GM23338 (cell line): ENCODE results near the gene CUBN. TPM values are rescaled to one million over a fixed set of nuclear protein-coding genes. Genes with fewer than 3 reads are reported as not detected.

Experiments
- ATAC-seq: fragments of 200-7000 bp; cut with Tn5 transposase; 3 replicates; pipeline ENCODE4 v1.9.1; 2020
- DNase-seq: peaks from one replicate; pipeline ENCODE4 v3.0.0-alpha.2; 2015; ENCODE audit warnings: low spot score
- H2AFZ ChIP-seq: fragments of 200-600 bp; sonication (generic); 2 replicates; pipeline ENCODE4 v1.8.0; 2016; ENCODE audit warnings: antibody characterized with exemption, mild to moderate bottlenecking, moderate library complexity
- H3F3A ChIP-seq: fragments of 200-600 bp; sonication (generic); replicated peaks from 2 replicates; pipeline ENCODE4 v1.8.0; 2017; ENCODE audit warnings: antibody characterized with exemption, mixed run types, low read depth
- H3K27ac ChIP-seq: fragments of 200-600 bp; sonication (generic); 2 replicates; pipeline ENCODE4 v1.6.1; 2016; ENCODE audit warnings: low read depth
- H3K27me3 ChIP-seq: fragments of 200-600 bp; sonication (generic); 2 replicates; pipeline ENCODE4 v1.8.0; 2016; ENCODE audit warnings: mild to moderate bottlenecking, mixed run types, moderate library complexity; ENCODE audit not compliant: insufficient read depth
- H3K36me3 ChIP-seq: fragments of 200-600 bp; sonication (generic); 2 replicates; pipeline ENCODE4 v1.8.0; 2016; ENCODE audit warnings: mild to moderate bottlenecking; ENCODE audit not compliant: insufficient read depth
- H3K4me1 ChIP-seq: fragments of 200-600 bp; sonication (generic); 2 replicates; pipeline ENCODE4 v1.8.0; 2016; ENCODE audit warnings: mild to moderate bottlenecking, moderate library complexity; ENCODE audit not compliant: insufficient read depth
- H3K4me2 ChIP-seq: fragments of 200-600 bp; sonication (generic); 2 replicates; pipeline ENCODE4 v1.7.1; 2017; ENCODE audit warnings: mixed run types
- H3K4me3 ChIP-seq: fragments of 200-600 bp; sonication (generic); 2 replicates; pipeline ENCODE4 v1.6.1; 2016; ENCODE audit warnings: mixed run types
- H3K79me2 ChIP-seq: fragments of 200-600 bp; sonication (generic); replicated peaks from 2 replicates; pipeline ENCODE4 v1.8.0; 2017; ENCODE audit warnings: mild to moderate bottlenecking; ENCODE audit not compliant: insufficient read depth
- H3K9me2 ChIP-seq: fragments of 200-600 bp; sonication (generic); 2 replicates; pipeline ENCODE4 v1.8.0; 2017; ENCODE audit not compliant: insufficient read depth
- H4K20me1 ChIP-seq: fragments of 200-600 bp; sonication (generic); replicated peaks from 2 replicates; pipeline ENCODE4 v1.8.0; 2017; ENCODE audit warnings: mild to moderate bottlenecking; ENCODE audit not compliant: insufficient read depth
- H3K27ac Mint-ChIP-seq: 2 replicates; pipeline ENCODE4 v1.8.0; 2020; ENCODE audit warnings: inconsistent platforms, mild to moderate bottlenecking, moderate library complexity, mixed read lengths
- H3K27me3 Mint-ChIP-seq: 3 replicates; pipeline ENCODE4 v1.8.0; 2022; ENCODE audit warnings: low read depth, mild to moderate bottlenecking, moderate library complexity, mixed read lengths, inconsistent platforms; ENCODE audit not compliant: insufficient read depth, poor library complexity
- H3K36me3 Mint-ChIP-seq: 3 replicates; pipeline ENCODE4 v1.8.0; 2021; ENCODE audit warnings: low read depth, mild to moderate bottlenecking, inconsistent platforms, moderate library complexity, mixed read lengths
- H3K4me1 Mint-ChIP-seq: 3 replicates; pipeline ENCODE4 v1.8.0; 2020; ENCODE audit warnings: mild to moderate bottlenecking, inconsistent platforms, mixed read lengths
- H3K4me3 Mint-ChIP-seq: 3 replicates; pipeline ENCODE4 v1.8.0; 2021; ENCODE audit warnings: moderate library complexity, mild to moderate bottlenecking, inconsistent platforms, mixed read lengths
- H3K9me3 Mint-ChIP-seq: 3 replicates; pipeline ENCODE4 v1.8.0; 2020; ENCODE audit warnings: moderate library complexity, mild to moderate bottlenecking, inconsistent platforms, mixed read lengths
- JUNB ChIP-seq: IDR thresholded peaks from one replicate; pipeline ENCODE4 v1.6.1; 2016; ENCODE audit warnings: antibody characterized with exemption; ENCODE audit not compliant: unreplicated experiment
- NANOG ChIP-seq: IDR thresholded peaks from 2 replicates; pipeline ENCODE4 v1.6.1; 2016; ENCODE audit warnings: antibody characterized with exemption, borderline replicate concordance
- STAT1 ChIP-seq: IDR thresholded peaks from one replicate; pipeline ENCODE4 v1.6.1; 2016; ENCODE audit warnings: antibody characterized with exemption; ENCODE audit not compliant: unreplicated experiment
- ZNF114 ChIP-seq: fragments of 250-450 bp; sonication (Bioruptor Pico); IDR thresholded peaks from 2 replicates; pipeline ENCODE4 v1.5.0; 2020; ENCODE audit warnings: mild to moderate bottlenecking, moderate library complexity
- ZNF331 ChIP-seq: fragments of 250-450 bp; sonication (Bioruptor Pico); IDR thresholded peaks from 2 replicates; pipeline ENCODE4 v1.5.0; 2020; ENCODE audit warnings: low read depth, mild to moderate bottlenecking, moderate library complexity
- polyA plus RNA-seq: library from polyadenylated mRNA; unstranded; fragments of >200 nt; fragmentation: Nextera tagmentation; extraction: Ambion mirVana; gene quantifications from 2 replicates; pipeline ENCODE4 v1.2.1, GENCODE V29; 2016
- total RNA-seq: library from RNA; depleted of rRNA; stranded (reverse); fragments of >200 nt; shearing (Covaris generic); gene quantifications from 2 replicates; pipeline ENCODE4 v1.2.3, GENCODE V29; 2014
- TF ChIP-seq, protein P1 (sequence below): fragments of 250-450 bp; sonication (Bioruptor Pico); IDR thresholded peaks from 2 replicates; pipeline ENCODE4 v1.5.0; 2020; ENCODE audit warnings: mild to moderate bottlenecking, moderate library complexity
- TF ChIP-seq, protein P2 (sequence below): IDR thresholded peaks from one replicate; pipeline ENCODE4 v1.6.1; 2018; ENCODE audit warnings: antibody characterized with exemption; ENCODE audit not compliant: unreplicated experiment
- TF ChIP-seq, protein P3 (sequence below), 2 experiments: fragments of 200-600 bp in 1 of 2; sonication (generic) in 1 of 2; conservative IDR thresholded peaks; 2 replicates each; pipeline versions ENCODE4 v1.5.1 to v1.6.1; 2016 to 2017; ENCODE audit warnings: antibody characterized with exemption in 2 of 2, low read depth in 2 of 2, mild to moderate bottlenecking in 2 of 2, moderate library complexity in 1 of 2

CUBN gene
- total and polyA plus RNA-seq, 2 experiments from 2014 or later: 0.06 to 1.8 TPM

DNA sequence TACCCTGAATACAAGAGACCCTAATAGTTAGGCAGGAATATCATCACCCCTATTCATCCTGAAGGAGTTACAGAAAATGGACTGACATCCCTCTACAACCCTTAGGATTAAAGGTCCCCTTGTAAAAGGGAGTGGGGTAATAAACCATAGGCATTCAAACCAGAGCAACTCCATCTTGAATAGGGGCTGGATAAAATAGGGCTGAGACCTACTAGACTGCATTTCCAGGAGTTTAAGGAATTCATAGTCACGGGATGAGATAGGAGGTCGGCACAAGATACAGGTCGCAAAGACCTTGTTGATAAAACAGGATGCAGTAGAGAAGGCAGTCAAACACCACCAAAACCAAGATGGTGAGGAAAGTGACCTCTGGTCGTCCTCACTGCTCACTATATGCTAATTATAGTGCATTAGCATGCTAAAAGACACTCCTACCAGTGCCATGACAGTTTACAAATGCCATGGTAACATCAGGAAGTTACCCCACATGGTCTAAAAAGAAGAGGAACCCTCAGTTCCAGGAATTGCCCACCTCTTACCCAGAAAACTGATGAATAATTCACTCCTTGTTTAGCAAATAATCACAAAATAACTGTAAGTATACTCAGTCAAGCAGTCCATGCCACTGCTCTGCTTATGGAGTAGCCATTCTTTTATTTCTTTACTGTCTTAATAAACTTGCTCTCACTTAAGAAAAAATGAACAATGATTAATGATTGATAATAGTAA lies 37.2 kb downstream of the CUBN start (continued):
- TF ChIP-seq, protein P1, sequence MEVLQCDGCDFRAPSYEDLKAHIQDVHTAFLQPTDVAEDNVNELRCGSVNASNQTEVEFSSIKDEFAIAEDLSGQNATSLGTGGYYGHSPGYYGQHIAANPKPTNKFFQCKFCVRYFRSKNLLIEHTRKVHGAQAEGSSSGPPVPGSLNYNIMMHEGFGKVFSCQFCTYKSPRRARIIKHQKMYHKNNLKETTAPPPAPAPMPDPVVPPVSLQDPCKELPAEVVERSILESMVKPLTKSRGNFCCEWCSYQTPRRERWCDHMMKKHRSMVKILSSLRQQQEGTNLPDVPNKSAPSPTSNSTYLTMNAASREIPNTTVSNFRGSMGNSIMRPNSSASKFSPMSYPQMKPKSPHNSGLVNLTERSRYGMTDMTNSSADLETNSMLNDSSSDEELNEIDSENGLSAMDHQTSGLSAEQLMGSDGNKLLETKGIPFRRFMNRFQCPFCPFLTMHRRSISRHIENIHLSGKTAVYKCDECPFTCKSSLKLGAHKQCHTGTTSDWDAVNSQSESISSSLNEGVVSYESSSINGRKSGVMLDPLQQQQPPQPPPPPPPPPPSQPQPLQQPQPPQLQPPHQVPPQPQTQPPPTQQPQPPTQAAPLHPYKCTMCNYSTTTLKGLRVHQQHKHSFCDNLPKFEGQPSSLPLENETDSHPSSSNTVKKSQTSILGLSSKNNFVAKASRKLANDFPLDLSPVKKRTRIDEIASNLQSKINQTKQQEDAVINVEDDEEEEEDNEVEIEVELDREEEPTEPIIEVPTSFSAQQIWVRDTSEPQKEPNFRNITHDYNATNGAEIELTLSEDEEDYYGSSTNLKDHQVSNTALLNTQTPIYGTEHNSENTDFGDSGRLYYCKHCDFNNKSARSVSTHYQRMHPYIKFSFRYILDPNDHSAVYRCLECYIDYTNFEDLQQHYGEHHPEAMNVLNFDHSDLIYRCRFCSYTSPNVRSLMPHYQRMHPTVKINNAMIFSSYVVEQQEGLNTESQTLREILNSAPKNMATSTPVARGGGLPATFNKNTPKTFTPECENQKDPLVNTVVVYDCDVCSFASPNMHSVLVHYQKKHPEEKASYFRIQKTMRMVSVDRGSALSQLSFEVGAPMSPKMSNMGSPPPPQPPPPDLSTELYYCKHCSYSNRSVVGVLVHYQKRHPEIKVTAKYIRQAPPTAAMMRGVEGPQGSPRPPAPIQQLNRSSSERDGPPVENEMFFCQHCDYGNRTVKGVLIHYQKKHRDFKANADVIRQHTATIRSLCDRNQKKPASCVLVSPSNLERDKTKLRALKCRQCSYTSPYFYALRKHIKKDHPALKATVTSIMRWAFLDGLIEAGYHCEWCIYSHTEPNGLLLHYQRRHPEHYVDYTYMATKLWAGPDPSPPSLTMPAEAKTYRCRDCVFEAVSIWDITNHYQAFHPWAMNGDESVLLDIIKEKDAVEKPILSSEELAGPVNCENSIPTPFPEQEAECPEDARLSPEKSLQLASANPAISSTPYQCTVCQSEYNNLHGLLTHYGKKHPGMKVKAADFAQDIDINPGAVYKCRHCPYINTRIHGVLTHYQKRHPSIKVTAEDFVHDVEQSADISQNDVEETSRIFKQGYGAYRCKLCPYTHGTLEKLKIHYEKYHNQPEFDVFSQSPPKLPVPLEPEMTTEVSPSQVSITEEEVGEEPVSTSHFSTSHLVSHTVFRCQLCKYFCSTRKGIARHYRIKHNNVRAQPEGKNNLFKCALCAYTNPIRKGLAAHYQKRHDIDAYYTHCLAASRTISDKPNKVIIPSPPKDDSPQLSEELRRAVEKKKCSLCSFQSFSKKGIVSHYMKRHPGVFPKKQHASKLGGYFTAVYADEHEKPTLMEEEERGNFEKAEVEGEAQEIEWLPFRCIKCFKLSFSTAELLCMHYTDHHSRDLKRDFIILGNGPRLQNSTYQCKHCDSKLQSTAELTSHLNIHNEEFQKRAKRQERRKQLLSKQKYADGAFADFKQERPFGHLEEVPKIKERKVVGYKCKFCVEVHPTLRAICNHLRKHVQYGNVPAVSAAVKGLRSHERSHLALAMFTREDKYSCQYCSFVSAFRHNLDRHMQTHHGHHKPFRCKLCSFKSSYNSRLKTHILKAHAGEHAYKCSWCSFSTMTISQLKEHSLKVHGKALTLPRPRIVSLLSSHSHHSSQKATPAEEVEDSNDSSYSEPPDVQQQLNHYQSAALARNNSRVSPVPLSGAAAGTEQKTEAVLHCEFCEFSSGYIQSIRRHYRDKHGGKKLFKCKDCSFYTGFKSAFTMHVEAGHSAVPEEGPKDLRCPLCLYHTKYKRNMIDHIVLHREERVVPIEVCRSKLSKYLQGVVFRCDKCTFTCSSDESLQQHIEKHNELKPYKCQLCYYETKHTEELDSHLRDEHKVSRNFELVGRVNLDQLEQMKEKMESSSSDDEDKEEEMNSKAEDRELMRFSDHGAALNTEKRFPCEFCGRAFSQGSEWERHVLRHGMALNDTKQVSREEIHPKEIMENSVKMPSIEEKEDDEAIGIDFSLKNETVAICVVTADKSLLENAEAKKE (CRISPR knock-in tag): no peak
- TF ChIP-seq ZNF331 (CRISPR knock-in tag): no peak
- no peak for TF ChIP-seq STAT1
- TF ChIP-seq NANOG: no peak
- TF ChIP-seq JUNB: no peak

DNA sequence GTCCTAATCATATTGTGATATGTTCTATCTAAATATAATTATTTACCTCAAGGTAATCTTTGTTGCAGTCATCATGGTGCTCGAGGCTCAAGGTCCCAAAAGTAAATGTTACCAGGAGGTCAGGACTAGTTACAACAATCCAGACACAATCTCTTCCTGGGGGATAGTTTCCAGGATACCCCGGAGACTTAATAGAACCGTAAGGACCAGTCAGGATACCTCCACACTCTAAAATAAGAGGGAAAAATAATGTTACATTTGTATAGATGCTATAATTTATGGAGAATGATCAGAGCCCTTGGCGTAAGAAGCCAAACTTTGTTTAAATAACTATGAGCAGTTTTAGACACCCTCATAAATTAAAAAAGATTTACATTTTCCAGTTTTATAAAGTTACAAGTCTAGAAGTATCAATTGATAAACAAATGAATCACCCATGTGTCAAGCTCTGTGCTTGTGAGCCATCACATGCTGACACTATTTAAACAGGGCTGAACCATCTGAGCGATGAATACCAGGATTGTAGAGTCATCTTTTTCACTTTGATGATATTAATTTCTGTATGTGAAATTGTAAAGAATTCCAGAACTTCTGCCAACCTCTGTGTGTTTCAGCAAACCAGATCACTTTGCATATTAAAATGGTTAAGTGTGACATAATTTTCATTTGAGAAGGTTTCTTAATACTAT lies 41.3 kb downstream of the CUBN start:
- Histone ChIP-seq H3K4me3 (no peak overlapping the region), H4K20me1 (no peaks in the 10 kb centered on the region), H3K27ac (no peak overlapping the region), H3K27me3 (no peaks in the 10 kb centered on the region), H3K9me2 (no peaks in the 10 kb centered on the region), H2AFZ (no peak overlapping the region), H3K36me3 (no peaks in the 10 kb centered on the region), H3K4me1 (no peaks in the 10 kb centered on the region), H3K4me2 (no peak overlapping the region), H3F3A (no peaks in the 10 kb centered on the region), H3K79me2 (no peaks in the 10 kb centered on the region)
- TF ChIP-seq, protein P2, sequence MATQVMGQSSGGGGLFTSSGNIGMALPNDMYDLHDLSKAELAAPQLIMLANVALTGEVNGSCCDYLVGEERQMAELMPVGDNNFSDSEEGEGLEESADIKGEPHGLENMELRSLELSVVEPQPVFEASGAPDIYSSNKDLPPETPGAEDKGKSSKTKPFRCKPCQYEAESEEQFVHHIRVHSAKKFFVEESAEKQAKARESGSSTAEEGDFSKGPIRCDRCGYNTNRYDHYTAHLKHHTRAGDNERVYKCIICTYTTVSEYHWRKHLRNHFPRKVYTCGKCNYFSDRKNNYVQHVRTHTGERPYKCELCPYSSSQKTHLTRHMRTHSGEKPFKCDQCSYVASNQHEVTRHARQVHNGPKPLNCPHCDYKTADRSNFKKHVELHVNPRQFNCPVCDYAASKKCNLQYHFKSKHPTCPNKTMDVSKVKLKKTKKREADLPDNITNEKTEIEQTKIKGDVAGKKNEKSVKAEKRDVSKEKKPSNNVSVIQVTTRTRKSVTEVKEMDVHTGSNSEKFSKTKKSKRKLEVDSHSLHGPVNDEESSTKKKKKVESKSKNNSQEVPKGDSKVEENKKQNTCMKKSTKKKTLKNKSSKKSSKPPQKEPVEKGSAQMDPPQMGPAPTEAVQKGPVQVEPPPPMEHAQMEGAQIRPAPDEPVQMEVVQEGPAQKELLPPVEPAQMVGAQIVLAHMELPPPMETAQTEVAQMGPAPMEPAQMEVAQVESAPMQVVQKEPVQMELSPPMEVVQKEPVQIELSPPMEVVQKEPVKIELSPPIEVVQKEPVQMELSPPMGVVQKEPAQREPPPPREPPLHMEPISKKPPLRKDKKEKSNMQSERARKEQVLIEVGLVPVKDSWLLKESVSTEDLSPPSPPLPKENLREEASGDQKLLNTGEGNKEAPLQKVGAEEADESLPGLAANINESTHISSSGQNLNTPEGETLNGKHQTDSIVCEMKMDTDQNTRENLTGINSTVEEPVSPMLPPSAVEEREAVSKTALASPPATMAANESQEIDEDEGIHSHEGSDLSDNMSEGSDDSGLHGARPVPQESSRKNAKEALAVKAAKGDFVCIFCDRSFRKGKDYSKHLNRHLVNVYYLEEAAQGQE: no peak
- TF ChIP-seq ZNF114: no peak
- TF ChIP-seq, protein P3, sequence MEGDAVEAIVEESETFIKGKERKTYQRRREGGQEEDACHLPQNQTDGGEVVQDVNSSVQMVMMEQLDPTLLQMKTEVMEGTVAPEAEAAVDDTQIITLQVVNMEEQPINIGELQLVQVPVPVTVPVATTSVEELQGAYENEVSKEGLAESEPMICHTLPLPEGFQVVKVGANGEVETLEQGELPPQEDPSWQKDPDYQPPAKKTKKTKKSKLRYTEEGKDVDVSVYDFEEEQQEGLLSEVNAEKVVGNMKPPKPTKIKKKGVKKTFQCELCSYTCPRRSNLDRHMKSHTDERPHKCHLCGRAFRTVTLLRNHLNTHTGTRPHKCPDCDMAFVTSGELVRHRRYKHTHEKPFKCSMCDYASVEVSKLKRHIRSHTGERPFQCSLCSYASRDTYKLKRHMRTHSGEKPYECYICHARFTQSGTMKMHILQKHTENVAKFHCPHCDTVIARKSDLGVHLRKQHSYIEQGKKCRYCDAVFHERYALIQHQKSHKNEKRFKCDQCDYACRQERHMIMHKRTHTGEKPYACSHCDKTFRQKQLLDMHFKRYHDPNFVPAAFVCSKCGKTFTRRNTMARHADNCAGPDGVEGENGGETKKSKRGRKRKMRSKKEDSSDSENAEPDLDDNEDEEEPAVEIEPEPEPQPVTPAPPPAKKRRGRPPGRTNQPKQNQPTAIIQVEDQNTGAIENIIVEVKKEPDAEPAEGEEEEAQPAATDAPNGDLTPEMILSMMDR (conservative IDR thresholded peaks at IDR 0.05; ENCODE audit: low read depth in 2 of 2): no peak
- Mint-ChIP-seq H3K36me3 (no peaks in the 10 kb centered on the region), H3K9me3 (no peaks in the 10 kb centered on the region), H3K4me1 (peaks cover 7% of the 10 kb centered on the region), H3K27me3 (no peaks in the 10 kb centered on the region), H3K27ac (no peak overlapping the region), H3K4me3 (no peak overlapping the region)
- ATAC-seq (no peak), DNase-seq (no peak)
